ENCODE results near the gene MCCC1.

Gene MCCC1

GRCh38 chr3:183058351-183058750, 40.9 kb downstream of the MCCC1 start:
- H3K4me3 ChIP-seq (ENCODE audit: low read depth, low read length): no peak overlapping the region
- DNase-seq: no peak
- H3K27me3 ChIP-seq (ENCODE audit: insufficient read depth, low read depth, severe bottlenecking): no peaks in the 10 kb centered on the region
- no peak for TF ChIP-seq CTCF (IDR thresholded peaks at IDR 0.05; ENCODE audit: low read depth, low read length)
- H3K27ac ChIP-seq: no peak overlapping the region
- H3K9me3 ChIP-seq (ENCODE audit: severe bottlenecking): no peaks in the 10 kb centered on the region
- peaks cover 4% of the 10 kb centered on the region; the same call in 1 of the 2 replicates for H3K36me3 ChIP-seq

GRCh38 chr3:183050706-183051105, 48.6 kb downstream of the MCCC1 start:
- H3K27me3 ChIP-seq (ENCODE audit: insufficient read depth, low read depth, severe bottlenecking): no peaks in the 10 kb centered on the region
- H3K27ac ChIP-seq: no peak overlapping the region
- DNase-seq: no peak
- no peak for TF ChIP-seq CTCF (IDR thresholded peaks at IDR 0.05; ENCODE audit: low read depth, low read length)
- no peaks in the 10 kb centered on the region for H3K9me3 ChIP-seq (ENCODE audit: severe bottlenecking)
- H3K36me3 ChIP-seq: peaks cover 10% of the 10 kb centered on the region; the same call in 1 of the 2 replicates
- H3K4me3 ChIP-seq (ENCODE audit: low read depth, low read length): no peak overlapping the region

- no peak overlapping the region for H3K27ac ChIP-seq
- DNase-seq: no peak
- no peaks in the 10 kb centered on the region for H3K9me3 ChIP-seq (ENCODE audit: severe bottlenecking)
- peaks cover 14% of the 10 kb centered on the region; the same call in 1 of the 2 replicates for H3K36me3 ChIP-seq
- no peak overlapping the region for H3K4me3 ChIP-seq (ENCODE audit: low read depth, low read length)
- no peaks in the 10 kb centered on the region for H3K27me3 ChIP-seq (ENCODE audit: insufficient read depth, low read depth, severe bottlenecking)
- TF ChIP-seq CTCF (IDR thresholded peaks at IDR 0.05; ENCODE audit: low read depth, low read length): no peak
Observed at GRCh38 chr3:183046883-183047282, 52.4 kb downstream of the MCCC1 start.

- Histone ChIP-seq H3K27ac (no peak overlapping the region), H3K27me3 (ENCODE audit: insufficient read depth, low read depth, severe bottlenecking) (no peaks in the 10 kb centered on the region)
- DNase-seq: no peak
Observed at GRCh38 chr3:183044547-183045229, 54.6 kb downstream of the MCCC1 start.

GRCh38 chr3:183038757-183039156, 60.5 kb downstream of the MCCC1 start:
- Histone ChIP-seq H3K4me3 (ENCODE audit: low read depth, low read length) (no peak overlapping the region), H3K27ac (no peak overlapping the region), H3K27me3 (ENCODE audit: insufficient read depth, low read depth, severe bottlenecking) (no peaks in the 10 kb centered on the region), H3K9me3 (ENCODE audit: severe bottlenecking) (no peaks in the 10 kb centered on the region), H3K36me3 (peaks cover 10% of the 10 kb centered on the region)
- no peak for DNase-seq
- TF ChIP-seq CTCF (IDR thresholded peaks at IDR 0.05; ENCODE audit: low read depth, low read length): no peak

More at GRCh38 chr3:183044547-183045229, 54.6 kb downstream of the MCCC1 start:
- no peaks in the 10 kb centered on the region for H3K9me3 ChIP-seq (ENCODE audit: severe bottlenecking)
- H3K4me3 ChIP-seq (ENCODE audit: low read depth, low read length): no peak overlapping the region
- no peak for TF ChIP-seq CTCF (IDR thresholded peaks at IDR 0.05; ENCODE audit: low read depth, low read length)
- H3K36me3 ChIP-seq: peaks cover 7% of the 10 kb centered on the region; the same call in 1 of the 2 replicates

GRCh38 chr3:183038221-183038620, 61.1 kb downstream of the MCCC1 start:
- H3K9me3 ChIP-seq (ENCODE audit: severe bottlenecking): no peaks in the 10 kb centered on the region
- no peak for TF ChIP-seq CTCF (IDR thresholded peaks at IDR 0.05; ENCODE audit: low read depth, low read length)
- peaks cover 11% of the 10 kb centered on the region for H3K36me3 ChIP-seq
- H3K27me3 ChIP-seq (ENCODE audit: insufficient read depth, low read depth, severe bottlenecking): no peaks in the 10 kb centered on the region
- DNase-seq: no peak
- H3K4me3 ChIP-seq (ENCODE audit: low read depth, low read length): no peak overlapping the region
- H3K27ac ChIP-seq: no peak overlapping the region

Measured in WERI-Rb-1 (cell line).